GM21825 (cell line): ENCODE measurements around the gene DNAJC24.

Experiments used
- ATAC-seq: cut with Tn5 transposase; IDR thresholded peaks from one replicate; pipeline ENCODE4 v1.9.1; 2021; ENCODE audit warnings: mild to moderate bottlenecking, moderate library complexity; ENCODE audit not compliant: unreplicated experiment

DNAJC24 gene

DNA sequence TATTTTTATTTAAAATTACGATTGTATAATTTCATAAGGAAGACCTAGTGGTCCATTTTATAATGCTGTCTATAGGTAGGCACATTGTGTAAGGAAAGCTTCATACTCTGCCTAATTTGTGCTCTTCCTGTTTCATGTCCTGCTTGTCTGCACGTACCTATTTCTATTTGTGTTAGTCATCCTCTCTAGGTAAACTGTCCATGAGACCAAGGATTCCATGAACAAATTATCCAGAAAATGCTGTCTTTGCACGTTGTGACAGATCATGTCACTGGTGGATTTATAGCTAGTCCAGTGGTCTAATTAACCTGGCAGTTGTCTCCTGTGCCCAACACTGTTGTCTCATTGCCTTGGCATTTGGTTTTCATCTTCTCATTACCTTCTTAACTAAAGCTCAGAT is 44.7 kb downstream of the DNAJC24 start:
- no peak for ATAC-seq

GRCh38 chr11:31415435-31415834 is 45.8 kb downstream of the DNAJC24 start:
- no peak for ATAC-seq

GRCh38 chr11:31417357-31417756 is 47.7 kb downstream of the DNAJC24 start:
- no peak for ATAC-seq

GRCh38 chr11:31417816-31418215 is 48.2 kb downstream of the DNAJC24 start:
- ATAC-seq, result no peak

GRCh38 chr11:31419138-31419537 is 49.5 kb downstream of the DNAJC24 start:
- ATAC-seq, result no peak

DNA sequence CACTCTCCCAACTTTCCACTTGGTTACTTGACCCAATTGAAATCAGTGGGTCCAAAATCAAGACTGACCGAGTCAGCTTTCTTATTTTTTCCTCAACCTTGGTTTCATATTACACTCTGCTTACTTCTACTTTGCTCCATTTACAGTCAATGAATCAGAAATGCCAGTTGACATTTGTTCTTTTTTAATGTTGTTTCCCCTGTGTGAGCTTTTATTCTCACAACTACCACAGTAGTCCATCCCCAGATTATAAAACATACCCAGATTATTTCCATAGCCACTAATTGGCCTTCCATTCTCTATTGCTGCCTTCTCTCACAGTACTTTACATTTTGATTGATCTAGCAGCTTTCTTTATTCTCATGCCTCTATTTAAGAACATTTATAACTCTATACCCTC is 50.0 kb downstream of the DNAJC24 start:
- ATAC-seq, result no peak

DNA sequence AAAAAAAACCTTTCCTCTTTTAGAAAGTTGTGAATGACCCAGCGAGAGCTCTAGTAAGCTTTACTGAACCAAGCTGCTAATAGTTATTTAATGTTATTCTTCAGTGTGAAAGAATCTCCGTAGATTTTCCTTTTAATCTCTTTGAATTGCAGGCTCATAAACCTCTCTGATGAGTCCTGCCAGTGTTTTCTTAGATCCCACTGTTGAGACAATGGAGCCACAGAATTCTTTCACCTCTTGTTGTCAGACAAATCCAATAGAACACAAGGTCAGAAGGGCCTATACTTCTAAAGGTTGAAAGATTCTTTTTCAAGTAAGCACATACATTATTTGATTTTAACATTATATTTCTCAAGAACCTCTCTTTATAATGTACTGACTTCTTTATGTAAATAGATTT is 52.2 kb downstream of the DNAJC24 start:
- no peak for ATAC-seq

GRCh38 chr11:31422703-31423102 is 53.0 kb downstream of the DNAJC24 start:
- ATAC-seq, result no peak

GRCh38 chr11:31424652-31425051 is 55.0 kb downstream of the DNAJC24 start:
- no peak for ATAC-seq

GRCh38 chr11:31433851-31434250 is 64.2 kb downstream of the DNAJC24 start:
- ATAC-seq, result no peak

GRCh38 chr11:31437742-31438435 is 68.2 kb downstream of the DNAJC24 start:
- ATAC-seq, result no peak

DNA sequence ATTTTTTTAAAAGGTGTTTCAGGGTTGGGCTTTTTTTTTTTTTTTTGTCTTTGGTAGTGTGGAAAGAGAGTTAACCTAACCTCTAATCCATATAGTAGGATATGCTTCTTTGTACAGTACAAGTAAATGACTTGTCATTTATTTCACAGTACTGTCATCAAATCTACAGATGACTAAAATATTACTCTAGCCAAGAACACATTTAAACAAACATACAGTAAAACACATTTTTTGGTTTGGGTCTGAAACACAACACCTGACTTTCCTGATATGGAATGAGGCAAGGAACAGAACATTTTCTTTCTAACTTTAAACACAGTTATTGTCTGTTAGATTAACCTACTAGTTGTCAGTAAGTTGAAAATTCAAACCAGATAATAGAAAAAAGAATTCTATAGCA is 71.6 kb downstream of the DNAJC24 start:
- ATAC-seq, result no peak

GRCh38 chr11:31442086-31442485 is 72.4 kb downstream of the DNAJC24 start:
- ATAC-seq, result no peak

- no peak for ATAC-seq
Measured at GRCh38 chr11:31443802-31444201, 74.1 kb downstream of the DNAJC24 start.

GRCh38 chr11:31445621-31446020 is 76.0 kb downstream of the DNAJC24 start:
- ATAC-seq, result no peak

DNA sequence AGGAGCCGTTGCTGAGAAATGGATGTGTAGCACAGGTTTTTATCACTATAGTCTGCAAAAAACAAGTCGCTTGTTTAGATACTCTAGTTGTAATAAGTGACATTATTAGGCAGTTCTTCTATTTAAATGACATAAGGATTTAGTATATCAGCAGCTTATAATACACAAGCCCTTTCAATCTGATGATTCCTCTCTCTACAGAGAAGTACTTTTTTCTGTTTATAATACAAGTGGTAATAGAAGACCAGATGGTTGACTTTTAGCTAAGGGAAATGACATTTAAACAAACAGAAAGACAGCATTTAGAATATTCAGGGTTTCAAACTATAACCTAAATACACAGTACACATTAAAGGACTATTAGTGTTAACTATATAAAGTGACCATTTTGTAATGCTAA is 79.4 kb downstream of the DNAJC24 start:
- no peak for ATAC-seq

DNA sequence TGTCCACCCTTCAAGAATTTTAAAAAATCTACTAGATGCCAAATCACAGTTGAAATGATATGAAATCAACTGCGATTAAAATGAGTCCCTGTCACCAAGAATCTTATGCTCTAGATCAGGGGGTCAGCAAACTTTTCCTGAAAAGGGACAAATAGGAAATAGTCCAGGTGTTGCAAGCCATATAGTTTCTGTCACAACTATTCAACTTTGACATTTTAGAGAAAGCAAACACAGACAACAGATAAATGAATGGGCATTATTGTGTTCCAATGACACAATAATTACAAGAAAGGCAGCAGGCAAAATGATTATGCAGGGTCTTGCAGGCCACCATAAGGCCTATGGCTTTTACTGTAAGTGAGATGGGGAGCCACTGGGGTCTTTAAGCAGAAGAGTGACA is 81.2 kb downstream of the DNAJC24 start:
- ATAC-seq, result no peak

DNA sequence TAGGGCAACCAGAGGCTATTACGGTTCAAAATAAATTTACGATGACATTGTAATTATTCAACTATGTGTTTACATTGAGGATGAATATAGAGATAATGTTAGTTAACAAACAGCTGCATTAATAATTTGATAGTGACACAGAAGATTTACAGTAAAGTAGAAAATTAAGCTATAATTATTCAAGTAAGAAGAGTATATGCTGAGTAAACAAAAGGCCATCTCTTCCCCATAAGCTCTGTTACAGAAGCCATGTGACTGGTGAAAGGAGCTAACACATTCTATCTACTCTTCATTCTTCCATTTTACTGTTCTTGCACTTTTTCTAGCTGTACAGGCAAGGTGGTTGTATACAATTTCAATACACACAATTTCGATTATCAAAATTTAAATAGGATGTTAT is 85.5 kb downstream of the DNAJC24 start:
- ATAC-seq, result no peak

DNA sequence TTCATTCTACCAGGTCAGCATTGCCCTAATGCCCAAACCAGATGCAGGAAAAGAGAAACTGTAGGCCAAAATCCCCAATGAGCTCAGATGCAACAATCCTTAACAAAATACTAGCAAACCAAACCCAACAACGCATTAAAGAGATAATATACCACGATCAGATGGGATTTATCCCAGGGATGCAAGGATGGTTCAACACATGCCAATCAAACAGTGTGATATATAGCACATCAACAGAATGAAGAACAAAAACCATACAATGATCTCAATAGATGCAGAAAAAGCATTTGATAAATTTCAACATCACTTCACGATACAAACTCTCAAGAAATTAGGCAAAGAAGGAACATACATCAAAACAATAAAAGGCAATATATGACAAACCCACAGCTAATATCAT is 94.8 kb downstream of the DNAJC24 start:
- ATAC-seq, result no peak

- ATAC-seq, result no peak
Measured at GRCh38 chr11:31474083-31474482, 104.4 kb downstream of the DNAJC24 start.

GRCh38 chr11:31477528-31478222 is 108.0 kb downstream of the DNAJC24 start:
- ATAC-seq, result no peak

DNA sequence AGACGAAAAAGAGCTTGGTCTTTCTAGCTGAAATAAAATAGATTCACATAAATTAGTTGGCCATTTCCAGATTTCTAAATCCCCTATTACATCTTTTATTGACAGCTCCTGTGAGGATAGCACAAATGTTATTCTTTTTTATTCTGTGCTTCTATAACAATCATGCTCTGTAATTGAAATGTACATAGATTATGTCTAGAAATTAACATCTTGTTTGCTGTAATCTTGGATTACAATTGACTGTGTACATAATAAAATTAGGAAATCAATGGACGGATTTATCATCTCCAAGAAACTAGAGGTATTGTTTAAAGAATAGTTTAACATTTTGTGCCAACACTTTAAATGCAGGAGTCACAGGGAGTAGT is 108.5 kb downstream of the DNAJC24 start:
- no peak for ATAC-seq

- ATAC-seq, result no peak
Measured at GRCh38 chr11:31479066-31479465, 109.4 kb downstream of the DNAJC24 start.
